HG02588 (cell line): ENCODE results near the gene MED27.

ENCODE experiments used
- ATAC-seq: cut with Tn5 transposase; IDR thresholded peaks from one replicate; pipeline ENCODE4 v1.9.1; 2021; ENCODE audit warnings: mild to moderate bottlenecking, moderate library complexity; ENCODE audit not compliant: unreplicated experiment

The MED27 gene

DNA sequence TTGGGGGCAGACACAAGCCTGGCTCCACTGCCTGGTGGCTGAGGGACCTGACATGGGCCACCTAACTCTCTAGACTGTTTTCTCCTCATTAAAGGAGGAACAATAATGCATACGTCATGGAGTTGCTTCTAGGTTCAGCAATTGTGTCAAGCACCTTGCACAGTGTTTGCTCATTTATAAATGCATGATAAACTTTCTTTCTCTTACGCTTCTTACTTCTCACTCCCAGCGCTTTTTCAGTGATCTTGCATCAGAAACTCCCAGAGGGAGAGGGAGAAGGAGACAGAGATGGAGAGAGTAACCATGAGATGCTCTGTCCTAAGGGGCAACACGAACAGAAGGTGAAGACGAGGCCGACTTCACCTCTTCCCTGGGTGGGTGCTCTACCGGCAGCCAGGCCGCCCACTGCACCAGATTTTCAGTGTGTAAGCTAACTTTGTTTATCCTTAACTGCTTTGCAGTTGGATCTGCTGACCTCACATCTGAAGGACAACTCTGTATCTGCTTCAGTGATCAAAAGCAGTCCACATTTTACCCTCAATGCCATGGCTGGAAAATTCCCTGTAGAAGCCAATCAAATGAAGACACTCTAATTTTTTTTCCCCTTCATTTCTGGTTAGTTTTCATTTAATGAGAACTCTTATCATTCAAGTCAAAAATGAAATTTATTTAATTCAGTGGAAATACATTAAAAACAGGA lies 35.3 kb downstream of the MED27 start:
- ATAC-seq: no peak

GRCh38 chr9:132043708-132044107 lies 36.0 kb downstream of the MED27 start:
- ATAC-seq: no peak

DNA sequence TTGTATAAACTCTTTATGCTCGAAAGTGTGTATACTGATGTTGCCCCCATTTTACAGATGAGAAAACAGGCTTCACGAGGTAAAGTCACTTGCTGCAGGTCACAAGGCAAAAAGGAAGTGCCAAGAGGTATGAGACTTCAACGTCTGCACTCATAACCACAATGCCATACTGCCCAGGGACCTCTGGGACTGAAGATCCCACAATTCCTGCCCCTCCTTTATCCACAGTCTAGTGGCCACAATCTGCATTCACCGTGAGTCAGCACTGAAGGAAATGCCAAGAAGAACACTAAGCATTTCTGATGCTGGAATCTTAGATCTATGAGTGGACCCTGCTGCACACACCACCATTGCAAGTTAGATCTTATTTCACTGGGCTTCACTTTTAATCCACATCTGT lies 37.3 kb downstream of the MED27 start:
- ATAC-seq: no peak

GRCh38 chr9:132041798-132042197 lies 37.9 kb downstream of the MED27 start:
- no peak for ATAC-seq

- ATAC-seq: no peak
These were observed 38.9 kb downstream of the MED27 start for GRCh38 chr9:132040808-132041207.

GRCh38 chr9:132040246-132040645 lies 39.4 kb downstream of the MED27 start:
- no peak for ATAC-seq

DNA sequence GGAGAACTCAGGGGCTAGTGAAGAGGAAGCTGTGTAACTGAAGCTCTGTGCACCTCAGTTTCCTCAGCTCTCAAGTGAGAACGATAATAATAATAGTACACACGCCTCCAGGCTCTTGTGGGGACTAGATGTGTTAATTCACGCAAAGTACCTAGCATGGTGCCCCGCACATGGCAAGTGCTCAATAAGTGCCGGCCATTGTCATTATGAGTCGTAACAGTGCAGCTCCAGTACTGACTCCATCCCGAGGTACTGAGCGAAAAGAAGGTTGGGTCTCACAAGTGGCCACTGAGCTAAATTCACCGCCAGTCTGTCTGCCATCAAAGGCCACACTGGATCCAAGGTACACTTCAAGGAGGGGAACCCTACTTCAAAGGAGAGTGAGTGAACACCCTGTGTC lies 40.4 kb downstream of the MED27 start:
- ATAC-seq: no peak

DNA sequence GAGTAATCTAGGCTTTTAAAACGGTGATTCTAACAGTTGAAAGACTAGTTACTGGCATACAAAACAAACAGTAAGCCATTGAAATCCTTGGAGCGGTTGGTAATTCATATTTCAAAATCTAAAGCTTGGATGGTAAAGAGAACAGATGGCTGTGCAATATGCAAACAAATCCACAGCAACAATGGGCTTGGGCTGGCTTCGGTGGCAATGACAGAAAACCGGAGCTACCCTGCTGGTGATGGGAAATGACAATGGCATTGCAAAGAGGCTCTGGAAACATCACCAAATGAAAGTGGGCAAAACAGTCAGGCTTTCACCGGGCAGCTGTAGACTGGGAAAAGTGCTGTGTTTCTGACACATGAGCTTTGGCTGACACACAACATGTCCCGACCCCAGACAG lies 42.2 kb downstream of the MED27 start:
- ATAC-seq: no peak

- no peak for ATAC-seq
These were observed 43.1 kb downstream of the MED27 start for GRCh38 chr9:132036521-132036920.

DNA sequence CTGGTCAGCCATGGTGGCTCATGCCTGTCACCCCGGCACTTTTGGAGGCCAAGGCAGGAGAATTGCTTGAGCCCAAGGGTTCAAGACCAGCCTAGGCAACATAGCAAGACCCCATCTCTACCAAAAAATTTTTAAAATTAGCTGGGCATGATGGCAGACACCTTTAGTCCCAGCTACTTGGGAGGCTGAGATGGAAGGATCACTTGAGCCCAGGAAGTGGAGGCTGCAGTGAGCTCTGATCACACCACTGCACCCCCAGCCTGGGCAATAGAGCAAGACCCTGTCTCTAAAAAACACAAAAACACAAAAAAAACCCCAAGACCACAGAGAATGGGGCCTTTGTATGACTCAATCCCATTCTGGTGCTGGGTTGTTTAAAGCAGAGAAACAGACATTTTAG lies 44.0 kb downstream of the MED27 start:
- no peak for ATAC-seq

GRCh38 chr9:132032238-132032950 lies 47.3 kb downstream of the MED27 start:
- ATAC-seq: no peak

DNA sequence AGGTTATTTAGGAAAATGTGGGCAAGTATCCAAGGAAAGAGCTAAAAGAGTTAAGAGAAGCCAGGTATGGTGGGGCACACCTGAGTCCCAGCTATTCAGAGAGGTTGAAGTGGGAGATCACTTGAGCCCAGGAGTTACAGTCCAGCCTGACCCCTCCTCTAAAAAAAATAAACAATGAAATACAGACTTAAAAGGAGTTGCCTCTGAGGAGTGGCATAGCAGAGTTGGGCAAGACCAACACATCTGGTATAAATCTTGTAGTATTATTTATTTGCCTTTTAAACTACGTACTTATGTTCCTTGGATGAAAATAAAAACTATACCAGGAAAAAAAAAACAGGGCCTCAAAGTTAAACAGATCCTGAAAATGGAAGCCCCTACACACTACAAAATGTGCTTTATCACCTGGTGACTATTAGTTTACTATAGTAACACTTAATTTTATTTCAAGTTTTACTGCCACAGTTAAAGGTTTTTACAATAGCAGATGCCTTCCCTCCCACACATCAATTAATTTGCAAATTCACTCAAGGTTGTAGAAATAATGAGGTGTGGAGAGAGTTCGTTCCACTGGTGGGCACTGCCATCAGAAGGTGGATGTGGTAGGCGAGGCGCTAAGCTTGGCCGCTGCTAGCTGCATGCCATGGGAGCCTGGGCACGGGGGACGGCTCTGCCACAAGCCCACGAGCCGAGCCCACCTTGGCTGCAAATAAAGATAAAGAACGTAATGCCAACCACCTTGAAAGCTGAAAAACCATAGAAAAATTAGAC lies 48.0 kb downstream of the MED27 start:
- ATAC-seq: no peak

- no peak for ATAC-seq
These were observed 48.9 kb downstream of the MED27 start for GRCh38 chr9:132030626-132031325.

DNA sequence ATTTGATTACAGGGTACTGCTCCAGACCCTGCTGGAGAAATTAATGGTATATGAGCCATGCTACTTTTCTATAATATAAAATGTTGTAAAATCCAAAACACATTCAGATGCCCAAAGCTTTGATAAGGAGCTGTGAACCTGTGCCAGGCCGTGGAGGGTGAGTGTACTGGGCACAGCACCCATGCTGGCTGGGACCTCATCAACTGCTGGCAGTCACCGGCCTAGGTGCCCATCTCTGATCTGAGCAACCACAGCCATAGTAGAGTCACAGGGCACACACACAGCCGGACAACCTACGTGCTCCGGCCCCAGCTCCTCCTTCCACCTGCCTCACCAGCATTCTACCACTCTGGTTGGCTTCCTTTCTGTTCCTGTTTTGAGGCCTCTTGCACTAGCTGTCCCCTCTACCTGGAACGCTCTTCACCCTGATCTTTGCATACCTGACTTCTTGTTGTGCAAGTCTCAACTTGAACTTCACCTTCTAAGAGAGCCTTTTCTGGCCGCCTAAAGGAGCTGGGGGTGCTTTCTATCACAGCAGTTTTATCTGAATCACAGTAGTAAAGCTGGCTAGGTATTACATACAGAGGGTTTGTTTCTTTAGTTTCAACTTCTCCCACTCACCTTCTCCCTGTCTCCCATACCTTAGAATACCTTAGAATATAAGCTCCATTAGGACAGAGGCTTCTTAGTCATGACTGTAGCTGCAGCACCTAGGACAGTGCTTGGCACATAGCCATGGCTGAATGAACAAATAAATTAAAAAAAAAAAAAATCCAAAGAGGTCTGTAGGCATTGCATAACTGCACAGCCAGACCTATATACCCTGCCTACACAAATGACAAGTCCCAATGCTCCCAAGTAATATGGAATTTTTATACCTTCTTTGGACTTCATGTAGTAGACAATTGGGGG lies 51.7 kb downstream of the MED27 start:
- no peak for ATAC-seq

GRCh38 chr9:132026932-132027585 lies 52.6 kb downstream of the MED27 start:
- no peak for ATAC-seq

GRCh38 chr9:132025766-132026165 lies 53.9 kb downstream of the MED27 start:
- no peak for ATAC-seq

DNA sequence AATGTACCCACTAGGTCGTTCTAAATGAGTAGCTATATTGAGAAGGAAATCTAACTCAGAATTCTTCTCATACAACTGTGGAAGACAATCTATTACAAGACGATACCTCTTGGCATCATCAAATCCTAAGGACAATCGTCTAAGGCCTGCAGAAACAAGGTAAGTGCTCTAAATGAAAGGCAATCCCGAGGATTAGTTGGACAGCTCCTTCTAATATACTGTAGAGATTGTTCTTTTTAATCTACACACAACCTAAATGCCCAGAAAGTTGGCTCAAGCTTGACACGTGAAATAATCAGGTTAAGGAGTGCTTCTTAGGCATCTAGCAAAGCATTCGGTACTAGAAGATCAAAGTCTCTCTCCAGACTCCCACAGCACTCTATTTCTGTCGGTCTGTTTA lies 55.1 kb downstream of the MED27 start:
- no peak for ATAC-seq

- no peak for ATAC-seq
These were observed 56.1 kb downstream of the MED27 start for GRCh38 chr9:132023419-132024180.
